ENCODE data around the gene TTC34. TPM values are rescaled to one million over a fixed set of nuclear protein-coding genes. Genes with fewer than 3 reads are reported as not detected.

TTC34 gene, protein sequence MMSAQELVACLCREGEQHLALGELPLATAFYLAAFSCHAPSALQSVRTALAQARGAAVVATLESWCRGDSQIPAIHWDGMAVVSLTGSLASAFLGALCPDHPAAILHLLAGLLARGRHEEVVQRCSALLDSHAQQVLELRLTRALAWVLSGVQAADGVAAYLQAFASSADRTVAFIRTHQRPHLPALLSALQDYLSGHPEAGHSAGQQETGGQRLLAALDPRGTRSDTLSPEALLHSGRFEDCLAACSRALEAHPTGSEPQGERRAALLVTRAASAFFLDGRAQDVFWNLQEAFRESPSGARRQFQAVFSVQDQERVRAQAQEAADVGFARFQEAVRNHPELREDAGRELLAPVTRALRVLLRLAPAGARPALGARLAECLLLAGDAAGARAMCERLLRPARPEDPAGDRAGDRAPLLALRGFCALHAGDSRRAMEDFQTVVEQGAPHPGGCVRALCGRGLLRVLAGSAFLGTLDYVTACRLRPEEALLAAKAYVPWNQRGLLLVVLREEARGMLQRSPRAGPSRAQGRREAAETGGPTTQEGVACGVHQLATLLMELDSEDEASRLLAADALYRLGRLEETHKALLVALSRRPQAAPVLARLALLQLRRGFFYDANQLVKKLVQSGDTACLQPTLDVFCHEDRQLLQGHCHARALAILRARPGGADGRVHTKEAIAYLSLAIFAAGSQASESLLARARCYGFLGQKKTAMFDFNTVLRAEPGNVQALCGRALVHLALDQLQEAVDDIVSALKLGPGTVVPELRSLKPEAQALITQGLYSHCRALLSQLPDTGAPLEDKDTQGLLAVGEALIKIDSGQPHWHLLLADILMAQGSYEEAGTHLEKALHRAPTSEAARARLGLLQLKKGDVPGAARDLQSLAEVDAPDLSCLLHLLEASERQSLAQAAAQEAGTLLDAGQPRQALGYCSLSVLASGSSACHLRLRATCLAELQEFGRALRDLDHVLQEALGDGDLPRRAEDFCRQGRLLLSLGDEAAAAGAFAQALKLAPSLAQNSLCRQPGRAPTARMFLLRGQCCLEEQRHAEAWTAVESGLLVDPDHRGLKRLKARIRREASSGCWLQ
- total RNA-seq = under 1 TPM; 0.16 to 0.83 (median 0.63) TPM
- under 1 TPM in 2 of 3 donors, not detected in 1; under 0.01 to 0.57 TPM for polyA plus RNA-seq

DNA sequence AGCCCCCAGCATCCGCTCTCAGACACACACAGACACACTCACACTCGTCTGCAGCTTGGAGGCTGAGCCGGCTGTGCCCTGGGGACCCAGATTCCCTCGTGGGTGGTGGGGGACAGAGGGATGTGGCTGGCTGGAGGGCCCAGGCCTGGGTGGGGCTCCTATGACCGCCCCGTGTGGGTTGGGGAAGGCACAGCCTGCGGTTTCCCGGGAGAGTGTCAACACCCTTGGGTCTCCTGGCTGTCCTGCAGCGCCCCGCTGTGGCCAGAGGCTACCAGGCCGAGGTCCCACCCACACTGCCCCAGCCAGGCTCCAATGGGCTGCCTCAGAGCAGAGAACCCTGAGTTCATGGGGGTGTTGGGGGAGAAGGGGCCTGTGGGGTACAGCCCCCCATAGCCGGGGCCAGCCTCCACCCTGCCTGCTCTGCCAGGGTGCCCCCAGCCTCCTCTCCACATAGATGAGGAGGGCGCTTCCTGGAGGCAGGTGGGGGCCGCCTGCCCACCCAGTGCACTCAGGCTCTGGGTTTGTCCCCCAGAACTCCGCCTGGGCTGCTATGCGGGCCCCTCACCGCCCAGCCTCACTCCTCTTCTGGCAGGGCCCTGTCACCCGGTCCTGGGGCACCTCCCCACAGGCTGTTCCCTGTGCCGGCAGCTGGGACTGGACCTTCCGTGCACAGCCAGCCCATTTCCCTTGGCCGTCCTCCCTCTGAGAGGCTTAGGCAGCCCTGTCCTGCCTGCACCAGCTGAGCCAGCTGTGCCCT lies at the start of gene TTC34:
Gene TTC34 (minus strand): TSS at position 159 of the 757 bp plus-strand sequence. CDS start 866 bp downstream, outside the sequence.
- Histone ChIP-seq H3K4me3 (no peak within 1 kb of the TSS), H3K4me1 (no peaks in the 10 kb centered on the region), H3K36me3 (no peaks in the 10 kb centered on the region), H3K9me3 (no peaks in the 10 kb centered on the region), H3K27me3 (peaks cover 5 to 85% (median 39%) of the 10 kb centered on the region in 3 donors), H3K27ac (no peak within 1 kb of the TSS)
- WGBS, 2 donors = 31 to 38% methylated on average over 21 of the region's 21 CpGs
- intact Hi-C loops (cut with DNase I) = no loop called here
- TF ChIP-seq POLR2A (IDR thresholded peaks at IDR 0.05) (no peak), EP300 (IDR thresholded peaks at IDR 0.05) (no peak), POLR2AphosphoS5 (IDR thresholded peaks at IDR 0.05) (no peak)
- TF ChIP-seq, protein P1, sequence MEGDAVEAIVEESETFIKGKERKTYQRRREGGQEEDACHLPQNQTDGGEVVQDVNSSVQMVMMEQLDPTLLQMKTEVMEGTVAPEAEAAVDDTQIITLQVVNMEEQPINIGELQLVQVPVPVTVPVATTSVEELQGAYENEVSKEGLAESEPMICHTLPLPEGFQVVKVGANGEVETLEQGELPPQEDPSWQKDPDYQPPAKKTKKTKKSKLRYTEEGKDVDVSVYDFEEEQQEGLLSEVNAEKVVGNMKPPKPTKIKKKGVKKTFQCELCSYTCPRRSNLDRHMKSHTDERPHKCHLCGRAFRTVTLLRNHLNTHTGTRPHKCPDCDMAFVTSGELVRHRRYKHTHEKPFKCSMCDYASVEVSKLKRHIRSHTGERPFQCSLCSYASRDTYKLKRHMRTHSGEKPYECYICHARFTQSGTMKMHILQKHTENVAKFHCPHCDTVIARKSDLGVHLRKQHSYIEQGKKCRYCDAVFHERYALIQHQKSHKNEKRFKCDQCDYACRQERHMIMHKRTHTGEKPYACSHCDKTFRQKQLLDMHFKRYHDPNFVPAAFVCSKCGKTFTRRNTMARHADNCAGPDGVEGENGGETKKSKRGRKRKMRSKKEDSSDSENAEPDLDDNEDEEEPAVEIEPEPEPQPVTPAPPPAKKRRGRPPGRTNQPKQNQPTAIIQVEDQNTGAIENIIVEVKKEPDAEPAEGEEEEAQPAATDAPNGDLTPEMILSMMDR (IDR thresholded peaks at IDR 0.05) = no peak
- peak; percentile 61 for DNase-seq

DNA sequence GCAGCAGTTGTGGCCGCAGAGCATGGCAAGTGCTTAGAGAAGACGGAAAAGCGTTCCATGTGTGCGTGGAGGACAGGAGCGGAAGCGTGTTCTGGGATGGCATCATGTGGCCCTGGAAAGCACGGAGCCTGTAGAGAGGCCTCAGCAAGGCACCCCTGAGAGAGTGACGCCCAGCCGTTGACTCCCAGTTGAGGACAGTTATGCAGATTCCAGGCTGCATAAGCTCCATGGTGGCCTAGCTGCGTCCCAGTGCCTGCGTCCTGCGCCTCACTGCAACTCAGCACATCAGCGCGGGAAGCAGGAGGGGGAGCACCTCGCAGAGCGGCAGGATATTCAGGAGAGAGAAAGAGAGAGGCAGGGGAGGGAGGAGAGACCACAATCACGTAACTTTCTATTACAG lies 49.0 kb upstream of the TTC34 start:
- H3K4me3 ChIP-seq = no peak overlapping the region
- DNase-seq = no peak
- H3K4me1 ChIP-seq = no peaks in the 10 kb centered on the region
- 76 to 77% methylated on average over 17 of the region's 17 CpGs for WGBS, 2 donors
- TF ChIP-seq POLR2A (IDR thresholded peaks at IDR 0.05) = no peak
- no peak for TF ChIP-seq POLR2AphosphoS5 (IDR thresholded peaks at IDR 0.05)
- TF ChIP-seq, protein P1 (IDR thresholded peaks at IDR 0.05) = no peak
- TF ChIP-seq EP300 (IDR thresholded peaks at IDR 0.05) = no peak
- peaks cover 0 to 54% (median 21%) of the 10 kb centered on the region in 3 donors for H3K27me3 ChIP-seq
- H3K36me3 ChIP-seq = no peaks in the 10 kb centered on the region
- H3K9me3 ChIP-seq = no peaks in the 10 kb centered on the region
- intact Hi-C loops (cut with DNase I) = no loop called here
- H3K27ac ChIP-seq = no peak overlapping the region

DNA sequence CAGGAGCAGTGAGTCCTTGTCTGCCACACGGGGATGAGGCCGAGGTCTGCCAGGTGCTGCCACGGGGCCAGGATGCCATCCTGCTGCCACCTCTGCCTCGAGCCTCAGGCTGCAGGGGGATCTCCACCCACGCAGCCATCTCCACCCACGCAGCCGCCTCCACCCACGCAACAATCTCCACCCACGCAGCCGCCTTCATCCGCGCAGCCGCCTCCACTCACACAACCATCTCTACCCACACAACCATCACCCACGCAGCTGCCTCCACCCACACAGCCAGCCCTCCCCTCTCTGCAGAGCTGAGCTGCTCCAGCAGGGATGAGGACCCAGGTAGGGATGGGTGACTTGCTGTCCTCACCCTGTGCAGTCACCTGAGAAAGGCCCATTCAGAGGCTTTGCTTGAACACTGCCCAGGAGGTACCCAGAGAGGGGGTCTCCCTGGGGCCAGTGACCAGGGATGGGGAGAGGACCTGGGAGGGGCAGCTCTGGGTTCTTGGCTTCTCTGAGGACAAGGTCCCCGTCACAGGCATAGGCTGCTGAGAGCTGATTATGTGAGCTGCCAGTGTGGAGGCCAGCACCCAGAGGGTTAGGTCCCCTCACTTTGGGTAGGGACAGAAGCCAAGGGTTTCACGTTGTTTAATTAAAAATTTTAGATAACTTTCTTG lies 46.6 kb upstream of the TTC34 start:
- DNase-seq = no peak
- WGBS, 2 donors = 43 to 72% methylated on average over 16 of the region's 16 CpGs
- TF ChIP-seq POLR2A (IDR thresholded peaks at IDR 0.05) (no peak), EP300 (IDR thresholded peaks at IDR 0.05) (no peak), POLR2AphosphoS5 (IDR thresholded peaks at IDR 0.05) (no peak)
- TF ChIP-seq, protein P1 (IDR thresholded peaks at IDR 0.05) = no peak
- no peak overlapping the region for H3K27ac ChIP-seq
- H3K27me3 ChIP-seq = peaks cover 0 to 38% (median 6%) of the 10 kb centered on the region in 3 donors
- no peak overlapping the region for H3K4me3 ChIP-seq
- peaks cover 0 to 10% (median 0%) of the 10 kb centered on the region in 4 donors for H3K9me3 ChIP-seq
- intact Hi-C loops (cut with DNase I) = no loop called here
- no peaks in the 10 kb centered on the region for H3K4me1 ChIP-seq
- no peaks in the 10 kb centered on the region for H3K36me3 ChIP-seq

All from sigmoid colon (tissue), 7 donors.